Measurements from ENCODE around the gene THTPA. TPM values are rescaled to one million over a fixed set of nuclear protein-coding genes. Genes with fewer than 3 reads are reported as not detected.

THTPA gene
- total and polyA plus RNA-seq, 2 of the 13 experiments (the other 11 are each of a cell fraction or from before 2014, with no cell fraction given) = 7.4 to 8.7 TPM

- TF ChIP-seq, protein P1, sequence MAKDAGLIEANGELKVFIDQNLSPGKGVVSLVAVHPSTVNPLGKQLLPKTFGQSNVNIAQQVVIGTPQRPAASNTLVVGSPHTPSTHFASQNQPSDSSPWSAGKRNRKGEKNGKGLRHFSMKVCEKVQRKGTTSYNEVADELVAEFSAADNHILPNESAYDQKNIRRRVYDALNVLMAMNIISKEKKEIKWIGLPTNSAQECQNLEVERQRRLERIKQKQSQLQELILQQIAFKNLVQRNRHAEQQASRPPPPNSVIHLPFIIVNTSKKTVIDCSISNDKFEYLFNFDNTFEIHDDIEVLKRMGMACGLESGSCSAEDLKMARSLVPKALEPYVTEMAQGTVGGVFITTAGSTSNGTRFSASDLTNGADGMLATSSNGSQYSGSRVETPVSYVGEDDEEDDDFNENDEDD (CRISPR knock-in tag; IDR thresholded peaks at IDR 0.05; ENCODE audit: borderline replicate concordance) = peak; percentile 90; the same call in 1 of the 2 replicates
- TF ChIP-seq ZNF788 (CRISPR knock-in tag; IDR thresholded peaks at IDR 0.05; ENCODE audit: borderline replicate concordance) = peak; percentile 98
- no peak for TF ChIP-seq NAIF1 (CRISPR knock-in tag; IDR thresholded peaks at IDR 0.05; ENCODE audit: borderline replicate concordance)
- TF ChIP-seq MXD4 (CRISPR knock-in tag; IDR thresholded peaks at IDR 0.05) = peak; percentile 96
- TF ChIP-seq ZNF30 (CRISPR knock-in tag; IDR thresholded peaks at IDR 0.05) = 0 out of 2 replicates have a peak, but pooled peaks have one; percentile 77
- peak; percentile 81; the same call in 1 of the 2 replicates for TF ChIP-seq DMAP1 (CRISPR knock-in tag; IDR thresholded peaks at IDR 0.05)
- peak; percentile 100 for TF ChIP-seq RAD21 (CRISPR knock-in tag; IDR thresholded peaks at IDR 0.05)
- no peak for TF ChIP-seq ZNF20 (CRISPR knock-in tag; IDR thresholded peaks at IDR 0.05)
- TF ChIP-seq ZBTB2 (CRISPR knock-in tag; IDR thresholded peaks at IDR 0.05; ENCODE audit: low read depth) = no peak
- TF ChIP-seq, protein P2, sequence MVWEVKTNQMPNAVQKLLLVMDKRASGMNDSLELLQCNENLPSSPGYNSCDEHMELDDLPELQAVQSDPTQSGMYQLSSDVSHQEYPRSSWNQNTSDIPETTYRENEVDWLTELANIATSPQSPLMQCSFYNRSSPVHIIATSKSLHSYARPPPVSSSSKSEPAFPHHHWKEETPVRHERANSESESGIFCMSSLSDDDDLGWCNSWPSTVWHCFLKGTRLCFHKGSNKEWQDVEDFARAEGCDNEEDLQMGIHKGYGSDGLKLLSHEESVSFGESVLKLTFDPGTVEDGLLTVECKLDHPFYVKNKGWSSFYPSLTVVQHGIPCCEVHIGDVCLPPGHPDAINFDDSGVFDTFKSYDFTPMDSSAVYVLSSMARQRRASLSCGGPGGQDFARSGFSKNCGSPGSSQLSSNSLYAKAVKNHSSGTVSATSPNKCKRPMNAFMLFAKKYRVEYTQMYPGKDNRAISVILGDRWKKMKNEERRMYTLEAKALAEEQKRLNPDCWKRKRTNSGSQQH (CRISPR knock-in tag; IDR thresholded peaks at IDR 0.05; ENCODE audit: low read depth) = peak; percentile 97
- TF ChIP-seq SRF (IDR thresholded peaks at IDR 0.05; ENCODE audit: low read depth, low read length) = peak; percentile 21; the same call in 1 of the 2 replicates
- peak; percentile 92 for TF ChIP-seq RCOR2 (CRISPR knock-in tag; IDR thresholded peaks at IDR 0.05)
- peak; percentile 95 for TF ChIP-seq ZNF256 (CRISPR knock-in tag; conservative IDR thresholded peaks at IDR 0.05)
- TF ChIP-seq ZNF460 (CRISPR knock-in tag; IDR thresholded peaks at IDR 0.05; ENCODE audit: borderline replicate concordance) = no peak
- no peak for TF ChIP-seq THAP8 (CRISPR knock-in tag; IDR thresholded peaks at IDR 0.05; ENCODE audit: borderline replicate concordance)
- TF ChIP-seq ZNF101 (CRISPR knock-in tag; IDR thresholded peaks at IDR 0.05; ENCODE audit: borderline replicate concordance, low read depth) = no peak
- TF ChIP-seq PLRG1 (conservative IDR thresholded peaks at IDR 0.05) = no peak
- peak; percentile 91 for TF ChIP-seq SAP130 (CRISPR knock-in tag; IDR thresholded peaks at IDR 0.05; ENCODE audit: low read depth)
- no peak for TF ChIP-seq KLF13 (CRISPR knock-in tag; IDR thresholded peaks at IDR 0.05)
- TF ChIP-seq DRAP1 (CRISPR knock-in tag; IDR thresholded peaks at IDR 0.05) = peak; percentile 82
- TF ChIP-seq SNAPC2 (CRISPR knock-in tag; IDR thresholded peaks at IDR 0.05) = peak; percentile 96
- no peak for TF ChIP-seq ZNF816 (CRISPR knock-in tag; IDR thresholded peaks at IDR 0.05; ENCODE audit: borderline replicate concordance)
- TF ChIP-seq ARID2 (CRISPR knock-in tag; IDR thresholded peaks at IDR 0.05; ENCODE audit: borderline replicate concordance) = peak; percentile 74; the same call in 1 of the 2 replicates
- peak; percentile 99 for TF ChIP-seq GATAD2A (CRISPR knock-in tag; IDR thresholded peaks at IDR 0.05)
- TF ChIP-seq PTBP1 (IDR thresholded peaks at IDR 0.05; ENCODE audit: low read depth, low read length, poor library complexity, severe bottlenecking) = peak; percentile 93
- TF ChIP-seq TP53 (CRISPR knock-in tag; conservative IDR thresholded peaks at IDR 0.05) = 0 out of 2 replicates have a peak, but pooled peaks have one; percentile 65
These were observed 33.0 kb downstream of the THTPA start (continued) for GRCh38 chr14:23588884-23589598.

Measured in HepG2 (cell line).